Activated B cell treated with CpG ODN at 0.5 μM for 24 hours (primary cell): ENCODE data around the gene CAMK1G. TPM values are rescaled to one million over a fixed set of nuclear protein-coding genes. Genes with fewer than 3 reads are reported as not detected.
A peak's percentile ranks its signal among the peaks of the same experiment; 100 is the strongest.

Source experiments
- ATAC-seq: fragments of 200-7000 bp; cut with Tn5 transposase; one replicate; pipeline ENCODE4 v1.10.0; 2021; ENCODE audit warnings: low read depth, mild to moderate bottlenecking, moderate library complexity
- CTCF ChIA-PET: fragments of 350-600 bp; sonication (Branson Sonifier 250); formaldehyde crosslinking; loops from one replicate; lab custom pipeline; 2021; ENCODE audit warnings: antibody characterized with exemption; lab: Charles Lee
- POLR2A ChIA-PET: fragments of 350-600 bp; sonication (Branson Sonifier 250); formaldehyde crosslinking; loops from one replicate; lab custom pipeline; 2021; ENCODE audit warnings: antibody characterized with exemption; lab: Charles Lee
- DNase-seq: peaks from one replicate; pipeline ENCODE4 v3.0.0; 2022
- H3K27ac Mint-ChIP-seq: one replicate; pipeline ENCODE4 v1.8.0; 2020; ENCODE audit warnings: mixed read lengths
- H3K27me3 Mint-ChIP-seq: one replicate; pipeline ENCODE4 v1.8.0; 2021; ENCODE audit warnings: mixed read lengths
- H3K36me3 Mint-ChIP-seq: one replicate; pipeline ENCODE4 v1.8.0; 2021; ENCODE audit warnings: low read depth, mixed read lengths
- H3K4me1 Mint-ChIP-seq: one replicate; pipeline ENCODE4 v1.8.0; 2021; ENCODE audit warnings: mixed read lengths
- H3K4me3 Mint-ChIP-seq: one replicate; pipeline ENCODE4 v1.8.0; 2020; ENCODE audit warnings: mild to moderate bottlenecking, mixed read lengths
- H3K9me3 Mint-ChIP-seq: one replicate; pipeline ENCODE4 v1.8.0; 2020; ENCODE audit warnings: mixed read lengths
- CTCF ChIP-seq: fragments of 200-600 bp; IDR thresholded peaks from one replicate; pipeline ENCODE4 v1.8.0; 2022; ENCODE audit warnings: antibody characterized with exemption, mild to moderate bottlenecking
- intact Hi-C: fragments of 100-400 bp; cut with micrococcal nuclease; formaldehyde crosslinking; loops from one replicate; pipeline ENCODE4 v1.15.1; 2024
- total RNA-seq: library from RNA; stranded (reverse); gene quantifications from 2 replicates; pipeline ENCODE4 v1.2.3, GENCODE V29; 2022

The CAMK1G gene
- total RNA-seq, 1 donor from 2014 or later = not detected

- Mint-ChIP-seq H3K27ac (no peak overlapping the region), H3K4me3 (no peak overlapping the region), H3K9me3 (no peaks in the 10 kb centered on the region), H3K4me1 (no peaks in the 10 kb centered on the region), H3K27me3 (peaks cover 10% of the 10 kb centered on the region), H3K36me3 (no peaks in the 10 kb centered on the region)
- intact Hi-C loops = no loop called here
- DNase-seq (no peak), ATAC-seq (no peak)
- no peak for TF ChIP-seq CTCF
- POLR2A ChIA-PET = no interaction called here
- CTCF ChIA-PET = interaction anchor here (0.9 kb wide), 1 partner anchor 40 kb away, joined by 5 read pairs; no protein-coding TSS in a partner anchor
Measured at GRCh38 chr1:209653915-209654351, 70.4 kb downstream of the CAMK1G start.

GRCh38 chr1:209655411-209656231, 72.1 kb downstream of the CAMK1G start:
- H3K9me3 Mint-ChIP-seq = no peaks in the 10 kb centered on the region
- POLR2A ChIA-PET = no interaction called here
- DNase-seq (no peak), ATAC-seq (no peak)
- no peaks in the 10 kb centered on the region for H3K36me3 Mint-ChIP-seq
- no peak for TF ChIP-seq CTCF
- no peak overlapping the region for H3K4me3 Mint-ChIP-seq
- no peak overlapping the region for H3K27ac Mint-ChIP-seq
- CTCF ChIA-PET = no interaction called here
- intact Hi-C loops = no loop called here
- H3K4me1 Mint-ChIP-seq = peaks cover 9% of the 10 kb centered on the region
- H3K27me3 Mint-ChIP-seq = peaks cover 12% of the 10 kb centered on the region

DNA sequence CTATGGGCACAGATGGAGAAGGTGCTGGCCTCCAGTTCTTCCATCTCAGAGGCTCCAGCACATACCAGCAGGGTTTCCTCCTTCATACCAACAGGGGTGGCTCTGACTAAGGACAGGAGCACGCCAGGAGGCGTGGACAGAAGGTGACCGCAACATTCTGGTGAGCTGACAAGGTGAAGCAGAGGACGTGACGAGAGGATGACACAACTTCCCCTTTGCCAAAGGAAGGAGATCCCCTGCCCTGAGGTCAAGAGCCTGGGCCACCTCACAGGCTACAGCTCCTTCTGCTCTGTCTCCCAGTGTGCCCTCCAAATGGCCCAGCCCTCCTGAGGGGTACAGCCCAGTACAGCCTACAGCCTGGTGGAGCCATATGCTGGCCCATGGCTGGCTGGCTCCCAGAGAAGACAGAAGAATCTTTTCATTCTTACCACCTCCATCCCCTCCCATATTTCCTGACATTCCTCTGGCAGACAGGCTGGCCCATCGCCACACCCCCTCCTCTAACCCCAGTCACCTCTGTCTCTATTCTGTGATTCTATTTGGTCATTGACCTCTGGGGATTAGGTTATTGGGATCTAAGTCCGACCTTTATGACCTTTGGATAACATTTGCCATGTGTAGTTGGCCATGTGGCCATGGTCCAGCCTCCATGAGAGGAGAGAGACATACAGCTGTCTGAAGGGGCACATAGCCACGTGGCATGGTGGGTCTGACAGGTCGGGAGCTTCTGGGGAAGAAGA, 73.8 kb downstream of the CAMK1G start:
- Mint-ChIP-seq H3K27me3 (peaks cover 16% of the 10 kb centered on the region), H3K9me3 (no peaks in the 10 kb centered on the region), H3K36me3 (no peaks in the 10 kb centered on the region), H3K27ac (no peak overlapping the region), H3K4me1 (peaks cover 9% of the 10 kb centered on the region), H3K4me3 (no peak overlapping the region)
- no peak for TF ChIP-seq CTCF
- no peak for ATAC-seq
- intact Hi-C loops = no loop called here
- no peak for DNase-seq
- POLR2A ChIA-PET = no interaction called here
- CTCF ChIA-PET = no interaction called here

DNA sequence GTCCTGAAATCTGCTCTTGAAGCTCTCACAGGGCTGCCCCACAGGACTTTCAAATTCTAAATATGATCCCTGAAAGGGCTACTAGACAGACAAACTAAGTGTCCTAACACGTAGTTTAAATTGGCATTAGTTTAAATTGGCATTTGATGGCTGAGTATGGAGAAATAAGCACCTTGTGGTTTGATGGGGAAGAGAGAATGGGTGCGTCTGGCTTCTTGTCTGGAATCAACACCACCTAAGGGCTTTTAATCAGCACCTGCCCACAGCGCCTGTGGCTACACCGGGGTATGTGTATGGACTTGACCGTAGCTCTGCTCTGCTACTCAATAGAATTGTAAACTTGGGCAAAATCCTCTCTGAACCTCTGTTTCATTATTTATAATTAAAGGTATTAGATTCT, 74.4 kb downstream of the CAMK1G start:
- DNase-seq (no peak), ATAC-seq (no peak)
- Mint-ChIP-seq H3K9me3 (no peaks in the 10 kb centered on the region), H3K4me3 (no peak overlapping the region), H3K4me1 (peaks cover 9% of the 10 kb centered on the region), H3K27me3 (peaks cover 16% of the 10 kb centered on the region), H3K27ac (no peak overlapping the region), H3K36me3 (no peaks in the 10 kb centered on the region)
- CTCF ChIA-PET = no interaction called here
- intact Hi-C loops = no loop called here
- POLR2A ChIA-PET = no interaction called here
- no peak for TF ChIP-seq CTCF

GRCh38 chr1:209659909-209660308, 76.4 kb downstream of the CAMK1G start:
- Mint-ChIP-seq H3K9me3 (no peaks in the 10 kb centered on the region), H3K4me1 (peaks cover 9% of the 10 kb centered on the region), H3K27me3 (peaks cover 13% of the 10 kb centered on the region), H3K27ac (no peak overlapping the region), H3K4me3 (no peak overlapping the region), H3K36me3 (no peaks in the 10 kb centered on the region)
- POLR2A ChIA-PET = interaction anchor here (1.0 kb wide), 1 partner anchor 13 kb away, joined by 7 read pairs; no protein-coding TSS in a partner anchor
- intact Hi-C loops = no loop called here
- ATAC-seq (peak; percentile 14), DNase-seq (no peak)
- CTCF ChIA-PET = no interaction called here
- no peak for TF ChIP-seq CTCF
